H1 (cell line): Measurements from ENCODE around the gene METTL8. TPM values are rescaled to one million over a fixed set of nuclear protein-coding genes. Genes with fewer than 3 reads are reported as not detected.

Experiments
- CTCF ChIA-PET: fragments of 300-600 bp; sonication (Branson Sonifier 250); formaldehyde crosslinking; loops from one replicate; lab custom pipeline; 2021; ENCODE audit not compliant: partially characterized antibody; lab: Charles Lee
- POLR2A ChIA-PET: fragments of 300-600 bp; sonication (Branson Sonifier 250); formaldehyde crosslinking; loops from one replicate; lab custom pipeline; 2021; ENCODE audit warnings: inconsistent platforms; ENCODE audit not compliant: partially characterized antibody; lab: Charles Lee
- DNase-seq, 2 experiments: peaks; one replicate each; pipeline versions ENCODE4 v3.0.0 to v3.0.0-alpha.2; 2010 to 2022; ENCODE audit warnings: low spot score in 2 of 2, low read depth in 1 of 2, mixed read lengths in 1 of 2
- FAIRE-seq: peaks from 2 replicates; lab custom pipeline; 2011; peaks lifted over from hg19 to GRCh38; lab: Jason Lieb, UNC
- H2AFZ ChIP-seq: 2 replicates; pipeline ENCODE4 v1.8.1; 2012; ENCODE audit warnings: low read length, inconsistent platforms
- H2AK5ac ChIP-seq: 2 replicates; pipeline ENCODE4 v1.6.1; 2013; ENCODE audit warnings: low read depth, low read length
- H2BK120ac ChIP-seq: replicated peaks from 2 replicates; pipeline ENCODE3; 2013; ENCODE audit warnings: low read depth, low read length, inconsistent platforms
- H2BK12ac ChIP-seq: 2 replicates; pipeline ENCODE4 v1.6.1; 2013; ENCODE audit warnings: low read depth, low read length
- H2BK15ac ChIP-seq: 2 replicates; pipeline ENCODE4 v1.6.1; 2013; ENCODE audit warnings: low read length
- H2BK20ac ChIP-seq: 2 replicates; pipeline ENCODE4 v1.6.1; 2013; ENCODE audit warnings: low read length
- H2BK5ac ChIP-seq: 2 replicates; pipeline ENCODE4 v1.6.1; 2013; ENCODE audit warnings: low read depth, low read length
- H3K14ac ChIP-seq: 2 replicates; pipeline ENCODE4 v1.6.1; 2013; ENCODE audit warnings: inconsistent platforms; ENCODE audit not compliant: insufficient read length
- H3K18ac ChIP-seq: 2 replicates; pipeline ENCODE4 v1.6.1; 2013; ENCODE audit warnings: low read length; ENCODE audit errors: extremely low read depth
- H3K23ac ChIP-seq: 2 replicates; pipeline ENCODE4 v1.6.1; 2013; ENCODE audit warnings: inconsistent platforms; ENCODE audit not compliant: insufficient read length
- H3K23me2 ChIP-seq: 2 replicates; pipeline ENCODE4 v1.6.1; 2013; ENCODE audit warnings: low read depth, low read length
- H3K27ac ChIP-seq: 2 replicates; pipeline ENCODE4 v1.6.1; 2011; ENCODE audit warnings: low read depth, low read length, inconsistent platforms
- H3K27me3 ChIP-seq, 4 experiments: replicated peaks in 1 of 4; 1 replicate in 1 of 4; 2 replicates in 3 of 4; pipeline versions ENCODE4 v1.6.1 to v1.8.1; 2011 to 2013; ENCODE audit warnings: low read length in 3 of 4, mild to moderate bottlenecking in 3 of 4, inconsistent platforms in 2 of 4, mixed read lengths in 2 of 4, moderate library complexity in 1 of 4; ENCODE audit not compliant: control insufficient read depth in 3 of 4, insufficient read depth in 3 of 4; ENCODE audit errors: extremely low read depth in 1 of 4
- H3K36me3 ChIP-seq, 4 experiments: 2 replicates each; pipeline versions ENCODE4 v1.6.1 to v1.8.1; 2011 to 2013; ENCODE audit warnings: mild to moderate bottlenecking in 4 of 4, low read length in 3 of 4, moderate library complexity in 2 of 4, control low read depth in 1 of 4, inconsistent platforms in 1 of 4; ENCODE audit not compliant: insufficient read depth in 4 of 4, control insufficient read depth in 2 of 4
- H3K4ac ChIP-seq: replicated peaks from 2 replicates; pipeline ENCODE3; 2013; ENCODE audit warnings: low read length, low read depth, mixed read lengths, inconsistent platforms; ENCODE audit not compliant: insufficient read length
- H3K4me1 ChIP-seq, 4 experiments: replicated peaks in 1 of 4; 1 replicate in 1 of 4; 2 replicates in 3 of 4; pipeline versions ENCODE4 v1.6.1 to v1.8.1; 2011 to 2013; ENCODE audit warnings: low read length in 3 of 4, inconsistent platforms in 2 of 4, mixed read lengths in 1 of 4; ENCODE audit not compliant: insufficient read depth in 4 of 4, control insufficient read depth in 3 of 4
- H3K4me2 ChIP-seq, 2 experiments: 2 replicates each; pipeline versions ENCODE4 v1.6.1 to v1.8.1; 2011 to 2013; ENCODE audit warnings: low read depth in 2 of 2, low read length in 2 of 2, control low read depth in 1 of 2, inconsistent platforms in 1 of 2, mild to moderate bottlenecking in 1 of 2; ENCODE audit not compliant: insufficient read depth in 1 of 2
- H3K4me3 ChIP-seq, 4 experiments: fragments of 200-600, 300-600 bp in 1 of 4; sonication (generic), shearing (Covaris generic), sonication (Bioruptor Twin) in 1 of 4; 2 replicates each; pipeline versions ENCODE4 v1.5.1 to v1.8.1; 2011 to 2016; ENCODE audit warnings: low read length in 4 of 4, low read depth in 3 of 4, control low read depth in 2 of 4, inconsistent platforms in 2 of 4, mild to moderate bottlenecking in 2 of 4, mixed read lengths in 1 of 4, moderate library complexity in 1 of 4; ENCODE audit not compliant: insufficient read depth in 2 of 4; ENCODE audit errors: extremely low read depth in 1 of 4
- H3K56ac ChIP-seq: replicated peaks from 2 replicates; pipeline ENCODE3; 2013; ENCODE audit warnings: low read depth, mild to moderate bottlenecking, mixed read lengths, low read length, inconsistent platforms; ENCODE audit not compliant: insufficient read length
- H3K79me1 ChIP-seq: 2 replicates; pipeline ENCODE4 v1.6.1; 2013; ENCODE audit warnings: low read depth, low read length, control low read depth
- H3K79me2 ChIP-seq, 2 experiments: 2 replicates each; pipeline versions ENCODE4 v1.6.1 to v1.8.1; 2012 to 2013; ENCODE audit warnings: low read length in 2 of 2, mild to moderate bottlenecking in 2 of 2, inconsistent platforms in 1 of 2; ENCODE audit not compliant: insufficient read depth in 2 of 2, control insufficient read depth in 1 of 2
- H3K9ac ChIP-seq, 4 experiments: replicated peaks in 1 of 4; 1 replicate in 1 of 4; 2 replicates in 3 of 4; pipeline versions ENCODE4 v1.6.1 to v1.8.1; 2011 to 2013; ENCODE audit warnings: low read depth in 3 of 4, low read length in 3 of 4, control low read depth in 2 of 4, mild to moderate bottlenecking in 2 of 4, moderate library complexity in 2 of 4, inconsistent platforms in 1 of 4; ENCODE audit errors: extremely low read depth in 1 of 4
- H3K9me3 ChIP-seq, 2 experiments: 2 replicates each; pipeline versions ENCODE4 v1.6.1 to v1.8.1; 2012 to 2013; ENCODE audit warnings: mild to moderate bottlenecking in 2 of 2, moderate library complexity in 2 of 2, control low read depth in 1 of 2, inconsistent platforms in 1 of 2, low read depth in 1 of 2, low read length in 1 of 2, mixed read lengths in 1 of 2; ENCODE audit not compliant: insufficient read depth in 2 of 2
- H4K20me1 ChIP-seq, 2 experiments: replicated peaks in 1 of 2; 2 replicates each; pipeline versions ENCODE3 to v1.8.1; 2011 to 2013; ENCODE audit warnings: inconsistent platforms in 2 of 2, low read length in 2 of 2, mild to moderate bottlenecking in 1 of 2; ENCODE audit not compliant: insufficient read depth in 2 of 2, control insufficient read depth in 1 of 2
- H4K5ac ChIP-seq: 2 replicates; pipeline ENCODE4 v1.6.1; 2013; ENCODE audit warnings: low read length, low read depth, mixed read lengths, inconsistent platforms; ENCODE audit not compliant: insufficient read length
- H4K8ac ChIP-seq: 2 replicates; pipeline ENCODE4 v1.8.0; 2013; ENCODE audit warnings: mild to moderate bottlenecking, moderate library complexity, low read length, inconsistent platforms; ENCODE audit not compliant: insufficient read depth; ENCODE audit errors: extremely low read depth
- H4K91ac ChIP-seq: replicated peaks from 2 replicates; pipeline ENCODE3; 2013; ENCODE audit warnings: low read length, mixed read lengths, inconsistent platforms; ENCODE audit not compliant: insufficient read length
- EP300 ChIP-seq, 2 experiments: IDR thresholded peaks; 1 replicate in 1 of 2; 2 replicates in 1 of 2; pipeline ENCODE4 v1.6.1; 2011 to 2012; ENCODE audit warnings: low read depth in 2 of 2, low read length in 2 of 2, mild to moderate bottlenecking in 2 of 2, borderline replicate concordance in 1 of 2, inconsistent platforms in 1 of 2, moderate library complexity in 1 of 2
- WGBS, 2 experiments: shearing (Covaris generic) in 1 of 2; methylation state at CpG; one replicate each; pipeline versions ENCODE4 v1.1.6 to v1.1.7; 2013 to 2015; ENCODE audit warnings: low lambda C conversion rate in 2 of 2, mixed read lengths in 2 of 2, inconsistent platforms in 1 of 2, low coverage in 1 of 2, missing lambda C conversion rate in 1 of 2; ENCODE audit not compliant: insufficient replicate concordance in 2 of 2, insufficient coverage in 1 of 2, insufficient read length in 1 of 2; ENCODE audit errors: extremely low coverage in 1 of 2, missing lambda C conversion rate in 1 of 2; 5-methylcytosine and 5-hydroxymethylcytosine counted together
- polyA plus RNA-seq, 7 experiments: library from polyadenylated mRNA; depleted of rRNA in 3 of 7; stranded (reverse) in 5 of 7; unstranded in 2 of 7; fragments of >200 nt in 5 of 7; fragments of 200-250 nt in 2 of 7; gene quantifications; 1 replicate in 5 of 7; 2 replicates in 1 of 7; 4 replicates in 1 of 7; pipeline versions ENCODE4 v1.2.1 to v1.2.3, GENCODE V29; 2011 to 2013; ENCODE audit warnings: missing spikeins in 2 of 7, mixed read lengths in 2 of 7
- total RNA-seq: library from RNA; stranded (reverse); fragmentation: NEBNext Ultra II Directional; extraction: Animal tissue kit (Norgen Biotek cat#: 25700); gene quantifications from 2 replicates; pipeline ENCODE4 v1.2.1, GENCODE V29; 2021

Gene METTL8
- total and polyA plus RNA-seq, 2 of the 8 experiments (the other 6 are each of a cell fraction or from before 2014, with no cell fraction given) = 17.6 to 79.7 TPM

- no peak overlapping the region for H3K4me2 ChIP-seq
- H3K79me1 ChIP-seq = no peaks in the 10 kb centered on the region
- H4K8ac ChIP-seq = no peak overlapping the region
- no peak for FAIRE-seq
- H3K27me3 ChIP-seq = no peaks in the 10 kb centered on the region
- no peaks in the 10 kb centered on the region for H3K4me1 ChIP-seq
- no peak overlapping the region for H3K23ac ChIP-seq
- no peak overlapping the region for H3K4me3 ChIP-seq
- H4K20me1 ChIP-seq = no peaks in the 10 kb centered on the region
- no peak overlapping the region for H3K27ac ChIP-seq
- WGBS, 2 experiments = 90% methylated on average over 1 of the region's 1 CpG; no CpG with 5 or more reads in 1 of the 2 experiments
- H4K91ac ChIP-seq = no peak overlapping the region
- H3K14ac ChIP-seq = no peak overlapping the region
- H2BK20ac ChIP-seq = no peak overlapping the region
- no peak overlapping the region for H2BK5ac ChIP-seq
- H2BK120ac ChIP-seq = no peak overlapping the region
- H2BK12ac ChIP-seq = no peak overlapping the region
- H3K36me3 ChIP-seq = no peaks in the 10 kb centered on the region
- H2AFZ ChIP-seq = no peak overlapping the region
- no peak overlapping the region for H3K9ac ChIP-seq
- H3K9me3 ChIP-seq = no peaks in the 10 kb centered on the region
- H4K5ac ChIP-seq = no peak overlapping the region
- H3K23me2 ChIP-seq = no peaks in the 10 kb centered on the region
- H3K18ac ChIP-seq = no peak overlapping the region
- no peak overlapping the region for H2AK5ac ChIP-seq
- H3K79me2 ChIP-seq = no peaks in the 10 kb centered on the region
- TF ChIP-seq EP300 (IDR thresholded peaks at IDR 0.05; ENCODE audit: borderline replicate concordance in 1 of 2, low read depth in 2 of 2, low read length in 2 of 2) = no peak
- POLR2A ChIA-PET = no interaction called here
- CTCF ChIA-PET = interaction anchor here (1.6 kb wide), 1 partner anchor 74 kb away, joined by 4 read pairs; no protein-coding TSS in a partner anchor
- no peak overlapping the region for H2BK15ac ChIP-seq
- no peak overlapping the region for H3K4ac ChIP-seq
- DNase-seq = no peak
- no peak overlapping the region for H3K56ac ChIP-seq
Measured at GRCh38 chr2:171342067-171342413, 91.8 kb downstream of the METTL8 start.
